ENCODE results near the gene DNAJB5. TPM values are rescaled to one million over a fixed set of nuclear protein-coding genes. Genes with fewer than 3 reads are reported as not detected.

Gene DNAJB5
- total RNA-seq: 4.9 and 14.6 TPM in 2 replicates

DNA sequence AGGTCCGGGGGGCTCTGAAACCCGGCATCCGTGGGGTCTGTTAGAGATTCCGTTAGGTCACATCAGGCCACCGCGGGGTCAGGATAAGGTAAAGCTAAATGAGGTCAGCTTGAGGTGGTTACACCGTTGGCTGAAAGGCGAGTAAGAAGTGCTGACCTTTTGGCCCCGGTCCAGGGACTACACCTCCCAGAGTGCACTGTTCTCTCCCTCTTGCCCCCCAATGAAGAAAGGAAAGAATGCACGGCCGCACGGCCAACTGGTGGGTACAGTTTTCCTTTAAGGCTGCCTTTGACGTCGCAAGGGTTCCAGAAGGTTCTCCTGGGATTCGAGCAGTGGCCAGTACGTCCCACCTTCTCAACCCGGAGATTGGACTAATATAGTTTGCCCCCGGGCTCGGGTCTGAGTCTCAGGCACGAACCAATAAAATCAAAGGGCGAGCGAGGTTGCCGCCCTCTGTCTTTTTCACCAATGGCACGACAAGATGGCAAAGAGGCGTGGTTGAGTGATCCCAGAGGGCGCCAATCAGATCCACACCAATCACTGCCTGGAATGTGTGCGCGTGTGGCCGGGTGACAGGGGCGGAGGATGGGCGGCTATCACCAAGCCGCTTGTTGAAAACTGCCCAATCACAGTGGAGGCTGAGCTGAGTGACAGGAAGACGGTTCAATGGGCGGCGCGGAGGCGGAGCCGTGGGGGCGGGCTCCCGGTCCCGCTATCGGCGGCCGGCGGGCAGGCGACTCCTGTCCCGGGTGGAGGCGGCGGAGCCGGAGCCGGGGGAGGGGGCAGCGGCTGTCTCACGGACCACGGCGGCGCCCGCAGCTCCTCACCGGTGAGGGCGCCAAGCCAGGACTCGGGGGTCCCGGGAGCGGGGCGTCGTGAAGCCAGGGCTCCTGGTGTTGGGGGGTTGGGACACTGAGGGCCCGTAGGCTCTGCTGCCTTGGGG lies at the start of gene DNAJB5:
TSS of gene DNAJB5 (plus strand) at position 743 of the 943 bp plus-strand sequence. CDS start 886 bp downstream, outside the sequence.

DNA sequence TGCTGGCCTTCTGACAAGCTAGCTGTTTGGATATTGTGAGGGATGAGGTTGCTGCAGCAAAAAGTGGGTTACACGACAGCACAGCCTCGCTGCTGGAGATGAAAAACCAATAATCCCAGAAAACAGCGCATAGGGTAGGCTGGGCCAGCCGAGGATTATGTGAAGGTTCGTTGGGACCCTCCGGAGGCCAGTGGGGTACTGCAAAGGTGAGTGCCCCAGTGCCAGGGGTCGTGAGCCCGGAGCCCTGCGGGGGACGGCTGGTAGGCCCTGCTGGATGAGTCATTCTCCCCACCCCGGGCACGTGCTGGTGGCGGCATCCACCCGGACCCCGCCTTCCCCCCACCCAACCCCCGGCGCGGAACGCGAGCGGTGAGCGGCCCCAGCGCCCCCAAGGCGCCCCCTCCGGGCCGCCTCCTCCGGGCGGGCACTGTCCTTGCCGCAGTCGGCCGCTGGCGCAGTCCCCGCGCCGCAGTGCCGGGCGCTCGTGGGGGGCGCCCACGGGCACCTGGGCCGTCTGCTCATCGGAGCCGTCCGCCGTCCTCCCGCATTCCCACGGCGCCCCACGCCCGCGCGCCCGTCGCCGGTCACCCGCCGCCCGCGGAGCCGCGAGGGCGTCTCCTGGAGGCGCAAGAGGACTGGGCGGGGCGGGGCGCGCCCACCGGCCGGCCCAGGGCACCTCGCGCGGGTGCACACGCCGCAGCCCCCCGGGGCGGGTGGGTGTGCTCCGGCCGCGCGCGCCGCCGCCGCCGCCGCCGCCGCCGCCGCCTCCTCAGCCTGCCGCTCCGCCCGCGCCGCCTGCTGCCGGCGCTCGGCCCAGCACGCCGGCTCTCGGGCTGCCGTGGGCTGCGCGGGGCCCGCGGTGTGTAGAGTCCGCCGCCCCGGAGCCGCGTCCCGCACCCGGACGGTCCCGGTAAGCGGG lies 31.8 kb upstream of the DNAJB5 start, which contains the start of gene PHF24:
TSS of gene PHF24 (plus strand) at position 794 of the 919 bp plus-strand sequence. CDS start 13,014 bp downstream, outside the sequence.

Other genes starting within 250 kb of the DNAJB5 start
- not detected in 2 replicates for gene PHF24, start 31.5 kb upstream of the DNAJB5 start, total RNA-seq
- gene VCP, start 82.9 kb downstream of the DNAJB5 start, total RNA-seq: 262 and 287 TPM in 2 replicates
- 6.5 and 10.4 TPM in 2 replicates for gene FANCG, start 90.2 kb downstream of the DNAJB5 start, total RNA-seq
- gene PIGO, start 106.8 kb downstream of the DNAJB5 start, total RNA-seq: 14.3 and 16.5 TPM in 2 replicates
- gene STOML2, start 113.4 kb downstream of the DNAJB5 start, total RNA-seq: 116 and 119 TPM in 2 replicates
- gene ATOSB, start 126.1 kb downstream of the DNAJB5 start, total RNA-seq: 25.5 and 28.5 TPM in 2 replicates
- gene UNC13B, start 172.3 kb downstream of the DNAJB5 start, total RNA-seq: 14.8 and 16.2 TPM in 2 replicates